Measurements from ENCODE around the gene RXRA.

RXRA gene

DNA sequence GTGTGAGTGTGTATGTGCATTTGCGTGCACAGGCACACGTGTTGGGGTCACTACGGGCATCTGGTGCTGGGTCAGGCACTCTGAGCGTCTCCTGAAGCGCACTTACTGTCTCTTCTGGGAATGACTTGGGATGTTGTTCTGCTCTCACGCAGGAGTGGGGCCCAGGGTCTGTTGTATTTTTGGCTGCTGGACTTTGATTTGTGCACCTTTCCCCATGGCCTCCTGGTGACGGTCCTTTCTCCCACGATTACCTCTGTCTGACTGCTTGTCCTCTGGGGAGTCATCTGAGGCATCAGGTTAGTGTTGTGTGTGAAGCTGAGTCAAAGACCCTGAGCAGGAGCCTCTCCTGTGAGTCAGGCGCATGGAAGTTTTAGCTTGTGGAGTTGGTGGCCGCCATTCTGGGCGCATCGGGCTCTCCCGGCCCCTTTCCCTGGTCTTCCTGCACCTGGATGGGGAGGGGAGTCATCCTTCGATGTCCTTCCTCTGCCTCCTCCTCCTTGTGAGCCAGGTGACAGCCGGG lies 62.1 kb downstream of the RXRA start:
- no peak for DNase-seq (ENCODE audit: low spot score)
- in situ Hi-C loops (cut with MboI; ENCODE audit: low sequenced_read_pairs, unreplicated experiment) = no loop called here
- TF ChIP-seq, protein P1, sequence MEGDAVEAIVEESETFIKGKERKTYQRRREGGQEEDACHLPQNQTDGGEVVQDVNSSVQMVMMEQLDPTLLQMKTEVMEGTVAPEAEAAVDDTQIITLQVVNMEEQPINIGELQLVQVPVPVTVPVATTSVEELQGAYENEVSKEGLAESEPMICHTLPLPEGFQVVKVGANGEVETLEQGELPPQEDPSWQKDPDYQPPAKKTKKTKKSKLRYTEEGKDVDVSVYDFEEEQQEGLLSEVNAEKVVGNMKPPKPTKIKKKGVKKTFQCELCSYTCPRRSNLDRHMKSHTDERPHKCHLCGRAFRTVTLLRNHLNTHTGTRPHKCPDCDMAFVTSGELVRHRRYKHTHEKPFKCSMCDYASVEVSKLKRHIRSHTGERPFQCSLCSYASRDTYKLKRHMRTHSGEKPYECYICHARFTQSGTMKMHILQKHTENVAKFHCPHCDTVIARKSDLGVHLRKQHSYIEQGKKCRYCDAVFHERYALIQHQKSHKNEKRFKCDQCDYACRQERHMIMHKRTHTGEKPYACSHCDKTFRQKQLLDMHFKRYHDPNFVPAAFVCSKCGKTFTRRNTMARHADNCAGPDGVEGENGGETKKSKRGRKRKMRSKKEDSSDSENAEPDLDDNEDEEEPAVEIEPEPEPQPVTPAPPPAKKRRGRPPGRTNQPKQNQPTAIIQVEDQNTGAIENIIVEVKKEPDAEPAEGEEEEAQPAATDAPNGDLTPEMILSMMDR (IDR thresholded peaks at IDR 0.05; ENCODE audit: borderline replicate concordance, control extremely low read depth, extremely low read depth, insufficient read depth, missing control alignments) = no peak

DNA sequence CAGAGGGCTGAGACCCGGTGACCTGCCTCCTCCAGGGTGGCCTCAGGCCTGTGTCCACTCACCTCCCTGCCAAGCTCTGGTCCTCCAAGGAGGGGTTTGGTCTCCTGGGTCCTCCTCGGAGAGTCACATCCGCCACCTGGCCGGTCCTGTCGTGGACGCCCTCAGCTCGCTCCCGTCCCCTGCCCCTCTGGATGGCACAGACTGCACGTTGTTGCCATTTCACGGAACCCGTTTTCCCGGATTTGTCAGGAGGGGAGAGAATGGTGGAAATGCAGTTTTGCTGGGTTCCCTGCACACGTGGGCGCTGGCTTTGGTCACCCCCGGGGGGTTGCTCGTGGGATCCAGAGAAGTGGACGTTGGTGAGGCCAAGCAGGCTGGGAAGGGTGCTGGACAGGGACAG lies 62.7 kb downstream of the RXRA start:
- in situ Hi-C loops (cut with MboI; ENCODE audit: low sequenced_read_pairs, unreplicated experiment) = no loop called here
- TF ChIP-seq, protein P1 (IDR thresholded peaks at IDR 0.05; ENCODE audit: borderline replicate concordance, control extremely low read depth, extremely low read depth, insufficient read depth, missing control alignments) = no peak

DNA sequence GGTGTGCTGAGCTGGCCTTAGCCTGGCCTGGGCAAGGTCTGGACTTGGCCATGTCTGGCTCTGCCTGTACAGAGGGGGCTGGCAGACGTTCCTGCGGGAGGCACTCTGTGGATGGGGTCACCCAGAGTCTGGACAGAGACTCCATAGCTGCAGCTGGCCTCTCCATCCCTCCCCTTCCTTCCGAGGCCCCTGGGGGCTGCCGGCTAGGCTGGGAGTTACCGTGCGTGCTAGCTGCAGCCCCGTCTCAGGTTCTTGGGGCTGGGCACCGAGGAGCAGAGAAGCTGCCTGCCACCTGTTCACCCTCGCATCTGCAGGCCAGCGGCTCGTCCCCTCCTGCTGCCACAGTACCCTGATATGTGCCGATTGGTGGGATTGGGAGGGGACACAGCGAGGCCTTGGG lies 63.4 kb downstream of the RXRA start:
- DNase-seq (ENCODE audit: low spot score) = no peak
- TF ChIP-seq, protein P1 (IDR thresholded peaks at IDR 0.05; ENCODE audit: borderline replicate concordance, control extremely low read depth, extremely low read depth, insufficient read depth, missing control alignments) = no peak
- in situ Hi-C loops (cut with MboI; ENCODE audit: low sequenced_read_pairs, unreplicated experiment) = no loop called here

More for the DNA sequence above, 62.7 kb downstream of the RXRA start:
- DNase-seq (ENCODE audit: low spot score) = no peak

DNA sequence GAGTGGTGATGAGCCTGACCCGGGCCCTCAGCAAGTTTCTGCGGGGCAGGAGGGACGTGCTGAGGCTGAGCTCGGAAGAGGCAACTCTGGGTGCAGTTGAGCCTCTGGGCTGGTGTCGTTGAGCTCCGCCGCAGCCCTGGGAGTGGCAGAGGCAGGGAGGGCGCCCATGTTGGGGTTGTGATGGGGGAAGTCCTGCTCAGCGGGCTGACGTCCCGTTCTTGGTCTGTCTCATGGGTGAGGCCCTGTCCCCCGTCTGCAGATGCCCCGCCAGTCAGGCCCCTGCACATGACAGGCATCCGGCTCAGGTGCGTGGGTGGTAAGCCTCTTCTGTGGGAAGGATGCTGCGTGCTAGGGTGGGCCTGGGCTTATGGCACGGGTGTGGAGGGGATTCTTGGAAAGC lies 64.3 kb downstream of the RXRA start:
- DNase-seq (ENCODE audit: low spot score) = peak; percentile 87
- TF ChIP-seq, protein P1 (IDR thresholded peaks at IDR 0.05; ENCODE audit: borderline replicate concordance, control extremely low read depth, extremely low read depth, insufficient read depth, missing control alignments) = no peak
- in situ Hi-C loops (cut with MboI; ENCODE audit: low sequenced_read_pairs, unreplicated experiment) = no loop called here

DNA sequence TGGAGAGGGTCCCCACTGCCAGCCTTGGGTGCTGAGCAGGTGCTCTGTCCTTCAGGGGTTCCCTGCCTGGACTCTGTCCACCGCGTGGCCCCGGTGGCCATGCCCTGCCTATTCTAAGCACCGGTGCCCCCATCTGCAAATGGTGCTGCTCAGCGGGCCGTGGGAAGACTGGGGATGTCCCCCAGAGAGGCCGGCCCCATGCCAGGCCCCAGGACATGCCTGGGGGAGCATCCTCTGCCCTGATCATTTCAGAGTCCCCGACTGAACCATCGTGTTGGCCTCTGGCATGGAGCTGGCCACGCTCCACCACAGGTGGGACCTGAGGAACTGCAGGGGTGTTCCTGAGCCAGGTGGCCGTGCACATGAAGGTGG lies 64.7 kb downstream of the RXRA start:
- TF ChIP-seq, protein P1 (IDR thresholded peaks at IDR 0.05; ENCODE audit: borderline replicate concordance, control extremely low read depth, extremely low read depth, insufficient read depth, missing control alignments) = no peak
- DNase-seq (ENCODE audit: low spot score) = no peak
- in situ Hi-C loops (cut with MboI; ENCODE audit: low sequenced_read_pairs, unreplicated experiment) = no loop called here

DNA sequence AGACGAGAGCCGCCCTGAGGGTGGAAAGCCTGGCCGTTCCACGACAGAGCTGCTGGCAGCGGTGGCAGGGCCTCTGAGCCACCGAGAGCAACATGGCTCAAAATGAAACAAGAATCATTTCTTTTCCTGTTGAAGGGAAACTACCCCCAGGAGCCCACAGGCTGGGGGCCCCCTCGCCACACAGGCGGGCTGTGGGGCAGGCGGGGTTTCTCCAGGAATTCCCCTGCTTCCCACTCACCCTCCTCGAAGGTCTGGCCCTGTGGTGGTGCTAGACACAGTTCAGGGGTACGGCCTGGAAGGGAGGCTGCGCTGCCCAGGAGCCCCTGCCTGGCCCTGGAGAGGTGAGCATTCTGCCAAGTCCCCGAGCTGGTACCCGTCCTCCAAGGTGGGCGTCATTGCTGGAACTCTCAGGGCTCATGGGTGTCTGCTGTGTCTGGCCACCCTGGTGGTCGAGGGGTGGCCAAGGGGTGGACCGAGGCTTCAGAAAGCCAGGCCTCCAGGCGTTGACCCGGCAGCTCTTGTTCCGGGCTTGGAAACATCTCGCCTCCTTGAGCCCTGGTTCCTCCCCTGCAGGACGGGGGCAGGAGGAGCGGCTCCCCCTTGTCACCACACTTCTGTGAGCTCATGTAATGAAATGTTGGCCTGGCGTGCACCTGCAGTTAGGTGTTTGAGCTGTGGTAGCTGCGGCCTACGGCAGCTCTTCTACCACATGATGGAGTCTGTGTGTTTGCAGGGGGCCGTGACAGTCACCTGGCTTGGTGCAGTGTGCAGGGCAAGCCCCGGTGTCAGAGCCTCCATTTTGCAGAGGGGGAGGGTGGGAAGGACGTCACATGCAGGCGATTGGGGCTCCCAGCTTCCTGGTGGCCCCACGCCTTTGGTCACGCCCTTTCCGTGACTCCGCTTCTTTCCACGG lies 65.3 kb downstream of the RXRA start:
- in situ Hi-C loops (cut with MboI; ENCODE audit: low sequenced_read_pairs, unreplicated experiment) = no loop called here
- peak; percentile 89 for DNase-seq (ENCODE audit: low spot score)
- TF ChIP-seq, protein P1 (IDR thresholded peaks at IDR 0.05; ENCODE audit: borderline replicate concordance, control extremely low read depth, extremely low read depth, insufficient read depth, missing control alignments) = no peak
